Activated T-helper 2 cell treated with anti-CD3 and anti-CD28 coated beads, Interferon-gamma antibody, Interleukin-2, Interleukin-4, amounts not matched to agents 10 μg/mL and 5 μg/mL and 100 μg/mL, durations not matched to agents 14 hours and 24 hours and 36 hours (primary cell): ENCODE results near the gene MFGE8. TPM values are rescaled to one million over a fixed set of nuclear protein-coding genes. Genes with fewer than 3 reads are reported as not detected.

ENCODE experiments used
- DNase-seq: peaks from one replicate; pipeline ENCODE4 v3.0.0; 2021; ENCODE audit warnings: low spot score
- H3K27ac Mint-ChIP-seq: one replicate; pipeline ENCODE4 v1.8.0; 2021; ENCODE audit warnings: mixed read lengths
- H3K27me3 Mint-ChIP-seq: one replicate; pipeline ENCODE4 v1.8.0; 2021; ENCODE audit warnings: low read depth, mixed read lengths
- H3K36me3 Mint-ChIP-seq: one replicate; pipeline ENCODE4 v1.8.0; 2021; ENCODE audit warnings: low read depth, mixed read lengths
- H3K4me1 Mint-ChIP-seq: one replicate; pipeline ENCODE4 v1.8.0; 2021; ENCODE audit warnings: low read depth, mixed read lengths
- H3K4me3 Mint-ChIP-seq: one replicate; pipeline ENCODE4 v1.8.0; 2021; ENCODE audit warnings: low read depth, mild to moderate bottlenecking, moderate library complexity, mixed read lengths
- H3K9me3 Mint-ChIP-seq: one replicate; pipeline ENCODE4 v1.8.0; 2021; ENCODE audit warnings: mixed read lengths
- intact Hi-C: fragments of 100-400 bp; cut with micrococcal nuclease; formaldehyde crosslinking; loops from one replicate; pipeline ENCODE4 v1.15.1; 2023
- total RNA-seq: library from RNA; stranded (reverse); gene quantifications from 2 replicates; pipeline ENCODE4 v1.2.3, GENCODE V29; 2022

MFGE8 gene
- total RNA-seq, 1 donor from 2014 or later: 13.7 TPM

GRCh38 chr15:88901508-88902220 lies 11.5 kb downstream of the MFGE8 start:
- H3K27ac Mint-ChIP-seq: no peak overlapping the region
- intact Hi-C loops: loop anchor here (5.0 kb wide), 1 partner anchor 276 kb away; no protein-coding TSS in a partner anchor
- no peaks in the 10 kb centered on the region for H3K36me3 Mint-ChIP-seq
- no peaks in the 10 kb centered on the region for H3K27me3 Mint-ChIP-seq
- H3K9me3 Mint-ChIP-seq: no peaks in the 10 kb centered on the region
- H3K4me1 Mint-ChIP-seq: peaks cover 28% of the 10 kb centered on the region
- no peak for DNase-seq
- H3K4me3 Mint-ChIP-seq: no peak overlapping the region

GRCh38 chr15:88900982-88901418 lies 12.2 kb downstream of the MFGE8 start:
- Mint-ChIP-seq H3K9me3 (no peaks in the 10 kb centered on the region), H3K4me1 (peaks cover 29% of the 10 kb centered on the region), H3K27ac (no peak overlapping the region), H3K36me3 (no peaks in the 10 kb centered on the region), H3K4me3 (no peak overlapping the region), H3K27me3 (no peaks in the 10 kb centered on the region)
- no peak for DNase-seq
- intact Hi-C loops: loop anchor here (5.0 kb wide), 1 partner anchor 276 kb away; no protein-coding TSS in a partner anchor

- H3K27me3 Mint-ChIP-seq: no peaks in the 10 kb centered on the region
- H3K4me1 Mint-ChIP-seq: peaks cover 33% of the 10 kb centered on the region
- H3K9me3 Mint-ChIP-seq: no peaks in the 10 kb centered on the region
- H3K4me3 Mint-ChIP-seq: no peak overlapping the region
- intact Hi-C loops: loop anchor here (5.0 kb wide), 1 partner anchor 277 kb away; no protein-coding TSS in a partner anchor
- no peak for DNase-seq
- H3K27ac Mint-ChIP-seq: no peak overlapping the region
- no peaks in the 10 kb centered on the region for H3K36me3 Mint-ChIP-seq
These were observed 12.7 kb downstream of the MFGE8 start for GRCh38 chr15:88900309-88900981.

GRCh38 chr15:88899251-88899650 lies 13.9 kb downstream of the MFGE8 start:
- peaks cover 24% of the 10 kb centered on the region for H3K4me1 Mint-ChIP-seq
- no peak for DNase-seq
- no peaks in the 10 kb centered on the region for H3K36me3 Mint-ChIP-seq
- H3K4me3 Mint-ChIP-seq: no peak overlapping the region
- no peaks in the 10 kb centered on the region for H3K9me3 Mint-ChIP-seq
- H3K27ac Mint-ChIP-seq: no peak overlapping the region
- H3K27me3 Mint-ChIP-seq: no peaks in the 10 kb centered on the region
- intact Hi-C loops: loop anchor here (10.0 kb wide), 1 partner anchor 354 kb away; the partner anchor contains the start of gene DET1

GRCh38 chr15:88898736-88899135 lies 14.4 kb downstream of the MFGE8 start:
- Mint-ChIP-seq H3K9me3 (no peaks in the 10 kb centered on the region), H3K4me1 (peaks cover 21% of the 10 kb centered on the region), H3K27me3 (no peaks in the 10 kb centered on the region), H3K4me3 (no peak overlapping the region), H3K36me3 (no peaks in the 10 kb centered on the region), H3K27ac (no peak overlapping the region)
- no peak for DNase-seq
- intact Hi-C loops: loop anchor here (10.0 kb wide), 1 partner anchor 354 kb away; the partner anchor contains the start of gene DET1

- peaks cover 23% of the 10 kb centered on the region for H3K4me1 Mint-ChIP-seq
- intact Hi-C loops: loop anchor here (2.0 to 10.0 kb wide), 2 partner anchors 353 to 431 kb away; partner anchors contain the start of genes DET1, MRPL46 and MRPS11
- H3K36me3 Mint-ChIP-seq: peaks cover 5% of the 10 kb centered on the region
These were observed 15.6 kb downstream of the MFGE8 start for GRCh38 chr15:88897456-88898194.

GRCh38 chr15:88897142-88897455 lies 16.1 kb downstream of the MFGE8 start:
- Mint-ChIP-seq H3K4me3 (no peak overlapping the region), H3K27me3 (no peaks in the 10 kb centered on the region), H3K36me3 (peaks cover 5% of the 10 kb centered on the region), H3K27ac (no peak overlapping the region), H3K4me1 (peaks cover 23% of the 10 kb centered on the region), H3K9me3 (no peaks in the 10 kb centered on the region)
- intact Hi-C loops: loop anchor here (2.0 to 10.0 kb wide), 2 partner anchors 352 to 430 kb away; partner anchors contain the start of genes DET1, MRPL46 and MRPS11
- DNase-seq: no peak

More at GRCh38 chr15:88897456-88898194, 15.6 kb downstream of the MFGE8 start:
- Mint-ChIP-seq H3K4me3 (no peak overlapping the region), H3K9me3 (no peaks in the 10 kb centered on the region), H3K27me3 (no peaks in the 10 kb centered on the region), H3K27ac (no peak overlapping the region)
- DNase-seq: peak; percentile 78

GRCh38 chr15:88896333-88897033 lies 16.7 kb downstream of the MFGE8 start:
- no peak for DNase-seq
- no peaks in the 10 kb centered on the region for H3K9me3 Mint-ChIP-seq
- peaks cover 23% of the 10 kb centered on the region for H3K4me1 Mint-ChIP-seq
- H3K27me3 Mint-ChIP-seq: no peaks in the 10 kb centered on the region
- peaks cover 5% of the 10 kb centered on the region for H3K36me3 Mint-ChIP-seq
- no peak overlapping the region for H3K27ac Mint-ChIP-seq
- intact Hi-C loops: loop anchor here (2.0 to 10.0 kb wide), 2 partner anchors 352 to 430 kb away; partner anchors contain the start of genes DET1, MRPL46 and MRPS11
- H3K4me3 Mint-ChIP-seq: no peak overlapping the region

- peaks cover 5% of the 10 kb centered on the region for H3K36me3 Mint-ChIP-seq
These were observed 18.1 kb downstream of the MFGE8 start, which contains the start of gene HAPLN3 for GRCh38 chr15:88894819-88895767. HAPLN3 (minus strand) TSS chr15:88895544; CDS start chr15:88887298, 8,246 bp downstream.

GRCh38 chr15:88894348-88894818 lies 18.8 kb downstream of the MFGE8 start:
- Mint-ChIP-seq H3K9me3 (no peaks in the 10 kb centered on the region), H3K36me3 (peaks cover 8% of the 10 kb centered on the region), H3K4me3 (peak overlapping the region; percentile 84), H3K27ac (no peak overlapping the region), H3K4me1 (peaks cover 23% of the 10 kb centered on the region), H3K27me3 (no peaks in the 10 kb centered on the region)
- intact Hi-C loops: loop anchor here (1.0 to 10.0 kb wide), 3 partner anchors 18 to 350 kb away; partner anchors contain the start of genes DET1 and MFGE8
- peak; percentile 75 for DNase-seq

More at GRCh38 chr15:88894819-88895767, 18.1 kb downstream of the MFGE8 start, which contains the start of gene HAPLN3:
- H3K9me3 Mint-ChIP-seq: no peaks in the 10 kb centered on the region
- H3K4me1 Mint-ChIP-seq: peaks cover 23% of the 10 kb centered on the region
- peak within 1 kb of the TSS; percentile 84 for H3K4me3 Mint-ChIP-seq
- H3K27ac Mint-ChIP-seq: peak within 1 kb of the TSS; percentile 42
- intact Hi-C loops: loop anchor here (1.0 to 10.0 kb wide), 3 partner anchors 18 to 350 kb away; partner anchors contain the start of genes DET1 and MFGE8
- no peaks in the 10 kb centered on the region for H3K27me3 Mint-ChIP-seq
- DNase-seq: peak; percentile 45
